HG02759 (cell line): Measurements from ENCODE around the gene BTG4.

Experiments
- ATAC-seq: cut with Tn5 transposase; IDR thresholded peaks from one replicate; pipeline ENCODE4 v1.9.1; 2021; ENCODE audit warnings: mild to moderate bottlenecking, moderate library complexity; ENCODE audit not compliant: unreplicated experiment

The BTG4 gene

DNA sequence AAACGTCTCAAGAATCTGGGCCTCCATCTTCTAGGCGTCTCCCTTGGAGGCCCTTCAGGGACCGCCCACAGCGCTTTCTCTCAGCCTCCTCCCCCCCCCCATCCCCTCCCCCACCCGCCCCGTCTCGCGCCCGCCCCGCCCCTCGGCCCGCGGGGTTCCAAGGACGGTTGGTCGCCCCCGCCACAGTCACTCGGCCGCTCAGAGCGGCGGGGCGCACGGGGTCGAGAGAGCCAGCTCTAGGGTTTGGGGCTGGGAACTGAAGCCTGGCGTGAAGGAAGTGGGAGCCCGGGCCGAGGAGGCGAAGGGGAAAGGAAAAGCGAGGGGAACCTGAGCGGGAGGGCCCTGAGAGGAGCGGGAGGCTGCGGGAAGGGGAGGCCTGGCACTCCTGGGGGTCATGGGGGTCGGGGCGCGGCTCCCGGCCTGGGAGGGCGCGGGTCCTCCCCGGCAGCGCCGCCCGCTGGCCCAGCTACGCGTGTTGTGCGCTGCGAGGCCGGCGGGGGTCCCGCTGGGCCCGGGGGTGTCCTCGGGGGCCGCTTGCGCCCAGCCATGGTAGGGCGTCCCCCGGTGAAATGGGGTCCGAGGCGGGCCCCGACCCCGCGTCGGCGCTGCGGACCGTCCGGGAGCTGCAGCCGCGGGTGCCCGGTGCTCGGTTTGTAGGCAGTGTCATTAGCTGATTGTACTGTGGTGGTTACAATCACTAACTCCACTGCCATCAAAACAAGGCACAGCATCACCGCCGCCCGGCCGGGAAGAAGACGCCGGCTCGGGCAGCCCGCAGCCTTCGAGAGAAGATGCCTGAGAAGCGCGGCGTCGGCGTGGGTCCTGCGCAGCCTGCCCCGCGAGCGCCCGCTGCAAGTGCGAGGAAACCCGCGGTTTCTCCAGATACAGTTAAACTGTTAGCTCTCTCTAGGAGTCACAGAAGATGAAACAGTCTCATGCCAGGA is at the start of gene BTG4:
TSS of gene BTG4 (minus strand) at position 91 of the 944 bp plus-strand sequence. CDS start 13,610 bp downstream, outside the sequence.
- no peak for ATAC-seq

DNA sequence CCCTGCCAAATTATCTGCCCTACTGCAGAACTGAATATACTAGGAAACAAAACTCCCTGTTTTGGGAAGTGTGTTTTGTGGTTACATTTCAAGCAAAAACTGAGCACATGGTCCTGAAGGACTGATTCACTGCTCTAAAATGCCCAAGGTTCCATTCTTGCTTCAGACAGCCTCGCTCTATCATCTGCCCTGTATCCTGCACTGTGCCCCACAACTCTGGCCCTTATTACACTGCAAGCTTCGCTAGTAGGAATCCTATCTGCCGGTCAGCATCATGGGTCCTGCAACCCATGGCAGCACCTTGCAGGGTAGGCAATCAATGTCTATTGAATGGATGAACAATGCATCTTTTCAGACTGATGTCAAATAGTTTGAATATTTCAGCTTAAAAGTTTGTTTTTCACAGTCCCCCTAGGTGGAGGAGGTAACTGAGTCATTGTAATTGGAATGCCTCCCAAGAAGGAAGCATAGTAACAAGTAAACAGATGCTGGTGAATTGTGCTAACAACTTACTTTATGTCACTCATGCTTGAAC is 49.7 kb upstream of the BTG4 start:
- no peak for ATAC-seq

DNA sequence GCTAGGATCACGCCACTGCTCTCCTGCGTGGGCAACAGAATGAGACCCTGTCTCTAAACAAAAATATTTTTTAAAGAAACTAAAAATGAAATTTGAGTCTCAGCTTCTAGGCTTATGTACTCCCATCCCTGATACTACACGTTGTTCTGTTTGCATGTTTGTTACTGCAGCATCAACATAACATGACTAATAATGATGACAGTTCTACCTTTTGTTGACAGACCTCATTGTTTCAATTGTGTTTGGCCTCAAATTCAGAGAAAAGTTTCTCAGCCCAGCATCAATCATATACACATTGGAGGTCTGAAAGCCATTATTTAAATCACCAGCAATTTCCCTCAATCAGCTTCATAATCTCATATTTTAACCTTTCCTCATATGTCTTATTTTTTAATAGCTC is 49.1 kb upstream of the BTG4 start:
- no peak for ATAC-seq

DNA sequence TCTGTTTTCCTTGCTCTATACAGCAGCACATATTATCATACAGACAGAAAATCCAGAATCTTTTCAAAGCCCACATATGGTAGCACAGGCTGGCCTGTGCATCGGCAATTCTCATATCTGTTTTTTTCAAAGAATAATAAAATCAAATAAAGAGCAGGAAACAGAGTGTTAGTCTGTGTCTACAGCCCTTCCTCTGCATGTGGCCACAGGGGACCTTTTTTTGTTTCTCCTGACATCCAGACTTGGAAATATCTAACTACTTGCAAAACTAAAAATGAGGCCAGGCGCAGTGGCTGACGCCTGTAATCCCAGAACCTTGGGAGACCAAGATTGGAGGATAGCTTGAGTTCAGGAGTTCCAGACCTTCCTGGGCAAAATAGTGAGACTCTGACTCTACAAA is 48.6 kb upstream of the BTG4 start:
- no peak for ATAC-seq

DNA sequence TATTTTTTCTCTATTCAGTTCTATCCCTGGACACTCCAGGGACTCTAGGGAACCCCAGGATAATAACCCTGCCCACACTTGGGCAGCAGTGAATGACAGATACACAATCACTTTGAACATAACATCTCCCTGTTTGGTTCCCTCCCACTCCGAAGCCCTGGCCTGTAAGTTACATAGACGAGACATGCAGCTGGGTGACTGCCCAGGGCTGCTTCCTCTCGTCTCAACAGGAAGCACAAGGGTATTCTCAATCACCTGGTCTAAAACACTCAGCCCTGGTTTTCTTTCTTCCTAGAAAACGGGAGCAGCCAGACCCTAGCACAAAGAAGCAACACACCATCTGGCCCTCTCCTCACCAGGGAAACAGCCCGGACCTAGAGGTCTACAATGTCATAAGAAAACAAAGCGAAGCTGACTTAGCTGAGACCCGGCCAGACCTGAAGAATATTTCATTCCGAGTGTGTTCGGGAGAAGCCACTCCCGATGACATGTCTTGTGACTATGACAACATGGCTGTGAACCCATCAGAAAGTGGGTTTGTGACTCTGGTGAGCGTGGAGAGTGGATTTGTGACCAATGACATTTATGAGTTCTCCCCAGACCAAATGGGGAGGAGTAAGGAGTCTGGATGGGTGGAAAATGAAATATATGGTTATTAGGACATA is 47.7 kb upstream of the BTG4 start:
- ATAC-seq, result no peak

DNA sequence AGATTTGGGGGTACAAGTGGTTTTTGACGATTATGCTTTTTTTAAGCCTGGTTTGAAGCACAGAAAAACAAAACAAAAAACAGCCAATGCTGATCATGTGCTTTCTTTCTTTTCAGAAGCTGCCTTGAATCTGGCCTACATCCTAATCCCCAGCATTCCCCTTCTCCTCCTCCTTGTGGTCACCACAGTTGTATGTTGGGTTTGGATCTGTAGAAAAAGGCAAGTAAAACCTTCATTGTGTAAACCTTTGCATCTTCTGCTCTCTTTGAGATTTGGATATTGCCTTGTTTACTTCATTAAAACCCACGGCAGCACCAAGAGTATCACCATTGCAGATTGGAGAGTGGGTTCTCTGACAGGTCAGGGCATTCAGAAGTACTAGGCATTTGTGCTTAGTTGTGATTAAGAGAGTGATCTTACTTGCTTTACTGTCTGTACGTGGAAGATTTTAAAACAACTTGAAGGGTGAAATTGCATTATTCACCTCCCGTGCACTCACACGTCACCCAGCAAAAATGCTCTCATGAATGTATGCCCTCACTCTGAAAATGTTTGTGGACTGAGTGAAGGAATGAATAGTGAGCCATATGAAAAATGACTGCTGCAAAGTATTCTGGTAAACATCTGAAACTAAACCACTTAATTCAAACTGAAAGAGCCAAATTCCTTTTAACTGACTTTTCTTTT is 45.4 kb upstream of the BTG4 start:
- no peak for ATAC-seq

DNA sequence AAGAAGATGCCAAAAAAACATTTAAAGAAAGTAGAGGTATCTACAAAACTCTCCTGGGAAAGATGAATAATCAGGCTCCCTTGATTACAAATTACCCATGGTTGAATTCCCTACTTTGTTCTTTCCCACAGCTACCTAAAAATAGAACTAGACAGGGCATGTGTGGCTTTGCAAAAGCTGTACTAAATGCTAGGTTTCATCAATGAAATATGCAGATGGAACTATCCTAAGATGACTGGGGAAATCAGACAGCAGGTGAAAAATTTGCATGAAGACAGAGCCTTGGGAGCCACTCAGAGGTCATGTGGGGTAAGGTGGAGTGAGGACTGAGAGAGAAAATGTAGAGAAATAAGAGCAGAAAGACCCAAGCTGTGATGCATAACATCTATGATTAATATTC is 43.1 kb upstream of the BTG4 start:
- no peak for ATAC-seq

DNA sequence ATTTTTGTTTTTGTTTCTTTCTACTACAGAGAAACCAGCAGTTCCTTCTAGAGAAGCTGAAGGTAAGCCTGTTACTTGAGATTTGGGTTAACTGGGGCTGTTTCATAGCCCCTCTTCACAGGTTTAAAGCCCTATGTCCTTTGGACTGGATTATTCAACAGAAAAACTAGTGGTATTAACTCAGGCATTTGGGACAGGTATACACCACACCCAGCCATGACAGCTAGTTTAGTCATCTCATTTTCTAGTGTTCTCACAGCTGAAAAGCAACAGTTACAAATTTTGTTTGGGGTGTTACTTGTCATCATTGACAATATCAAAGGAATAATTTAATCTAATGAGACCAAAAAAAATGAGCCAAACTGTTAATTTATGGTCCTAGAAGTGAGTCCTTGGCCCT is 42.3 kb upstream of the BTG4 start:
- no peak for ATAC-seq

DNA sequence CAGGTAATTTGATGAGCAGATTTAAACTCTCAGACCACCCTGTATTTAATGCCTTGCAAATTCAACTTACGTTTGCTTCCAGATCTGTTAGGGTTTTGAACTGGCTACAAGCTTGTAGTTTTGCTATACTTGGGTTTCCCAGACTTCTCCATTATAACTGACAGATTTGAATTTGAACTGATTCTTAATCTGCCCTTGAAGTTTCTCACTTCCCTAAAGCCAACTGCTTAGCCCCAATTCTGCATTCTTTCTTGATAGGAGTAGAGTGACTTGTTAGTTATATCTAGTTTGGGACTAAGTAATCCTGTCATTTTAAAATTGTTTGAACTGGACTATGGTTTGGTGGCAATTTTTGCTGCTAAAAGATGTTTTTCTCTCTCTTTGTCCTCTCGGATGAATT is 38.1 kb upstream of the BTG4 start:
- ATAC-seq, result no peak

DNA sequence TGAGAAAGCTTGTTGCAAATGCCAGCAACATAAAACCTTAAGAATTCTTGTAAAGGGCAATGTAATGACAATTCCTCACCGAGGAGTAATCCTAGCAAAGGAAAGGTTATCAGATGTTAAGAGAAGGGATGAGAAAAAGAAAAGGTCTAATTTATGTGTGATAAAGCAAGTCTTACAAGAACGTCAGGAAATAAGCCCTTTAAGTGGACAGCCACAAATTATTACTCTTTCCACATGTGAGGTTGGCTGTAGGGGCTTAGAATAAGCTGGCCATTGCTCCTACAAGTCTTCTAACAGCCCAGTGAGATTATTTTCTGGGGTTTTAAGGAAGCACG is 37.6 kb upstream of the BTG4 start:
- no peak for ATAC-seq

DNA sequence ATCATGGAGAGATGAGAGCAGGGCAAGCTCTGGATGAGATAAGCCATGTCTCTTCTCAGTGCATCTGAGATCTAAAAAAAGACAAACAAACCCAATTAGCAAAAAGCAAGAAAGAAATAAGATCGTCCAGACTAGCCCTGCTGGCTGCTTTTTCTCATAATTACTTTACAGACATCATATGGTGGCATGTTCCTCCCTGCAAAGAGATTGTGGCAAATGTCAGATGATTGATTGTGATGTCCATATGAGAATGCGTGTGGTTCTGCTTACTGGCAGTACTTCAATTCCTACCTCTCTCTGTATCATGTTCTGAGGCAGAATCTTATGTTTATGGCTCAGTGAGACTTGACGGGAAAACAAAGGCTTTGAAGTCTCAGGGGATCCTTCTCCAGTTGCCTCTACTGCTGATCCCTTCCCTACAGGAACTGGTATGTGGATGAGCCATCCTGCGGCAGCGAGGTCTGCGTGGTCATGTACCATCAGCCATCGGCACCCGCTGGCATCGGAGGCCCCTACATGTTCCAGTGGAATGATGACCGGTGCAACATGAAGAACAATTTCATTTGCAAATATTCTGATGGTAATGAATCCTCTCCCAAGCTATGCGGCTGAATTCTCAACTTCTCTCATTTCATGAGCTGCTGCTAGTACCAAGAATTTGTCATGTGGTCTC is 37.1 kb upstream of the BTG4 start:
- ATAC-seq, result no peak

DNA sequence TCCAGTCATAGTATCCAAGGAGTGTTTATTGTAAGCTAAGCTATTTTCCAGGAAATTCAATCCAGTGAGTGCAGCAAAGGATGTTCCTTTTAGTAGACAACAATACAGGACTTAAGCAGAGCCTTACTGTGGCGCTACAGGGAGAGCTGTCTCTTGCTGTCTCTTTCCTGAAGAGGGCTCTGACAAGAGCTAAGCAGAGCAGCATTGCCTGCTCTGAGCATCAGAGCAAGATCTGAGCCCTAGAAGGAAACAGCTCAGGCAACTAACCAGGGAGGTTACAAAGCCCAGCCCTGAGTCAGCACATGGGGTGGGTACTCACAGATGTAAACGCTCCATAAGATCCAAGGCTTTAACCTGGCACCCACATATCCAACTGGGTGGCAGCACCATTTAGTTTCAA is 36.3 kb upstream of the BTG4 start:
- no peak for ATAC-seq

DNA sequence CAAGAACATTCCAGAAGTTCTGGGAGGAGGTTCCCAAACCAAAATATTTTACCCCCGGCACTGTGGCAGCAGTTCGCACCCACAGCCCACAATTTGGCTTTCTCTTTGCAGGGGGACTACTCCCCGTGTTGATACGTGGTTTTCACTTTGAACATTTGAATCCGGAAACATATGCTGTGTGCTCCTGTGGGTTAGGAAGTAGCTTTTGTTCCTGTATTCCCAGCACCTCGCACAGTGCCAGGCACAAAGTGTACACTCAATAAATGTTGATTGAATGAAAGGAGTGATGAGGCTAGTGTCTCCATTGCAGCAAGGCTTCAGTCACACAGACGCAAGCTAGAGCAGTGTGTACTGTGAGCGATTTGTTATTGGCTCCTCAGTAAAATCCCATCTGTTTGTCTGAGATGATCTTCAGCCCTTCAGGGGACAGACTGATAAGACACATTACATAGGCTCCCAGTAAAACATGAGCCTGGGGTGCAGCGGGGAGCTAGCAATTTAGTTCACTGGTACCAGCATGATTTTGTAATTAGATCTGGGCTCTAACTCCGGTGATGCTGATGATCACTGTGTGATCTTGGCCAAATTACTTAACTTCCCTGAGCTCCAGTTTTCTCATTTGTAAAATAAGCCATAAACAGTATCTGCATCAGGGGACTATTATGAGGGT is 30.6 kb upstream of the BTG4 start:
- no peak for ATAC-seq

DNA sequence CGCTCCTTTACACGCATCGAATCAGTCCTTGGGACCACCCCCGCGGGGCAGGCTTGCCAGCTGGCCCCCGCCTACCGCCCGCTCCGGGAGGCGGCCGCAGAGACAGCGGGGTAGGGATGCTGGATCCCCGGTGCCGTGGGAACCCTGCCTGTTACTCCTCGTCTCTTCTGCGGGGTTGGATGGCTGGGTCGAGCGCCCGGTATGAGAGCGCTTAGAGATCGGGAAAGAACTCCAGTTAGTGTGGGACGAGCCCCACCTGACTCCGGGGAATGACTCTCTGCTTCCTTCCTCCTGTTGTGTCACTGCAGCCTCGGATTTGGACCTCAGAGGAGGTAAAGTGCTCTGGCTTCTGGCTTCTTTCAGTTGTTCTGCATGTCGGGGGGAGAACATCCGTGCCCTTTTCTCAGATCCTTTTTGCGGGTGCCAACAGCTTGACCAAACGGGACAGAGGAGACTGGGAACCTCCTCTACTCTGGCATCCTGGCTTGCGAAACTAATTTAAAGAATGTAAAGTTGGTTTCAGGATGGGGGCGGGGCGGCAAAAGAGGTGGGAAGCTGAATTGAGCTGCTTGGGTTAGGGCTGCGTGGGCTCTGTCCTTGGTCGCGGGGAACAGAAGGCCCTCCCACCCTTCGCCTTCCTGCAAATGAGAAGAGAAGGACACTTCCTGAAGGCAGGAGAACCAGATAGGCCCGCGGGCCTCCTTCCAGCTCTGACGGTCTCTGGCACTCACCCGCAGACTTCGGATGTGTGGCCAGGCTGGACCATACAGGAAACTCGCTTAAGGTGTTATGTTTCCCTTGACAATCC is 29.3 kb upstream of the BTG4 start:
- no peak for ATAC-seq

DNA sequence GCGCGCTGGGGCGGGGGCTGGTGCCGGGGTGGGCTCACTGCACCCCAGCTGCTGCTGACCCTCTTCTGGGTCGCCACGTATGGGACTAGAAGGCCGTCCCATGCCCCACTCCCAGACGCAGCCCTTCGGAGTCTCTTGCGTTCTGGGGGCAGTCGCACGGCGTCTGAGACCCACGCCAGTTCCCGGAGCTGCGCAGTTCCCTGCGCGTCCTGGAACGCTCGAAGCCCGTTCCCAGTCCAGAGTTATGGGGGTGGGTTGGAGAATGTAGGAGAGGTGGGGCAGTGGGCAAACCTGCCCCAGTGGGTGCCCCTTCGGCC is 28.7 kb upstream of the BTG4 start:
- no peak for ATAC-seq

DNA sequence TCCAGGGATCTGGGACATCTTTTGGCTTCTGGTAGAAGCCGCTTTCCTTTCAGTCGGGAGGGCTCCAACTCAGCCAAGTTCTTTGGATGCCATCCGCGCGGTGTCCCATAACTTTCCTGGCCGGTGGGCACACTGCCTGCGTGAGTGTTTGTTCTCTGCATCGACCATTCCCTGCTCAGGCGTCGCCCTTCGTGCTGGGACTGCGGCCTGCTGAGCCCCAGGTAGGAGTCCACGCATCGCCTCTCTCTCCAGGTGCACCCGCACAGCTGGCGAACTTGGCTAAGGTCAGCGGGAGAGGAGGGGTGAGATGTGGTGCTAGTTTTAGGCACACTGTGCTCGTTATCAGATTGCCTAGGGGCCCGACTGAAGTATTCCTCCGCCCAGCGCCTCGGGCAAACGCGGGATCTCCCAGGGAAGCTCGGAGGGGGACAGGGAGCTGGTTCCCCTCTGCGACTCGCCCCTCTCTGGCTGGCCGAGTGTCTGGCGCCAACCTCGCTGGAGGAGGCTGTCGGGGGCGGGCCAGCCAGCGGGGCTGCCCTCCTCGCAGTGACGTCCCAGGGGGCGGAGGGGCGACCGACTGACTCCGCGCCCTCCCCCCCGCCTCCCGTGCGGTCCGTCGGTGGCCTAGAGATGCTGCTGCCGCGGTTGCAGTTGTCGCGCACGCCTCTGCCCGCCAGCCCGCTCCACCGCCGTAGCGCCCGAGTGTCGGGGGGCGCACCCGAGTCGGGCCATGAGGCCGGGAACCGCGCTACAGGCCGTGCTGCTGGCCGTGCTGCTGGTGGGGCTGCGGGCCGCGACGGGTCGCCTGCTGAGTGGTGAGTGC is 28.1 kb upstream of the BTG4 start, which contains the start of gene LAYN:
TSS of gene LAYN (plus strand) at position 607 of the 823 bp plus-strand sequence. CDS start at position 731, 124 bp downstream.
- no peak for ATAC-seq

DNA sequence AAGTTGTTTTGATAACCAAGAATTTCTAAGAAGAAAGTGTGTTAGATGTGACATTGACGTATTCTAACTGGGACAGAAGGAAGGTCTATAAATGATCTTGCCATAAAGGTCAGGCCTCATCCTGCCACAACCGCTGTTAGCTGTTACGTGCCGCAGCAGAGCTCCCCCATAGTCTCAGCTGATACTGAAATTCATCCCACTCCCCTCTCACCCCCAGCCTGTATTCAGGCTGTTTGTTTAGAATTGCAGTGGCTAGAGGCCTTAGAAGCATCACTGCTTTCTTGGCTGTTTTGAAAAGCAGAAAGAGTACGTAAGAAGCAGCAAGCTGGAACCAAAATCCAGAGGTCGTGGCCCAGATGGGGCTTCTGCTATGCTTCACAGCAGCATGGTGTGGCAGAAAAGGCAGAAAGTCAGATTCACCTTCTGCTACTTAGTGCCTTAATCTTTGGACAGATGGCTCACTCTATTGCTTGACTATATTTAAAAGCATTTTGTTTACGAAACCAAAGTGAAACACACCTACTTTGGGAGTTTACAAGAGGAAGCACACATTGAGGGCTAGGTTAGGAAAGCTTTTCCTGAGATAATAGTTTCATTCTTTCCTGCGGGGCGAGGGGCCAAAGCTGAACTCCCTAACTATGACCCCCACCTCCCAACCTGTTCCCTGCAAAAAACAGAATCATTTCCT is 27.4 kb upstream of the BTG4 start:
- no peak for ATAC-seq

DNA sequence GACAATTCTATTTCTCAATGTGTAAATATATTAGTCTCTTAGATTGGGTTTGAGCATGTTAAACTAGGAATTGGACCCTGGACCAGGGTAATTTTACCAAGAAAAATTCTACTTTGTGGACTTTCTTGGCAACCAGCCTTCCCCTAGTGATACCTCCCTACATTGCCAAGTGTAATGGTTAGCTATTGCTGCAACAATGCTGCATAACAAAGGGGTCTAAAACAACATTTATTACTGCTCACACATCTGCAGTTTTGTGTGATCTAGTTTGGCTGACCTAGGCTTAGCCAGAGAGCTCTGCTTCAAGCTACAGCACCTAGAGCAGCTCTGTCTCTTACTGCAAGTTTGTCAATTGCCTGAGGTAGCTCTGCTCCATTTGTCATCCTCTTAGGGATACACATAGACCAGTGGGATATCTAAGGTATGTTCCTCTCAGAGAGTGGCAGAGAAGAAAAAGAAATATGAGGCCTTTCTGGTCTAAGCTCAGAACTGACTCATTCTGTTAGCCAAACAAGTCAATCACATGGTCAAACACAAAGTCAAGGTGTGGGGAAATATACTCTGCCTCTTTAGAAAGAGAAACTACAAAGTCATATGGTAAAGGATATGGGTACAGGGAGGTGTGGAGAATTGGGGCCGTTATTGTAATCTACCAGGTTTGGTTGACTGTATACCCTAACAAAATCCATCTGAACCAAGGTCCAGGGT is 26.4 kb upstream of the BTG4 start:
- no peak for ATAC-seq
